GM12878 (cell line): ENCODE measurements around the gene ZNF646.

Experiments used
- BMI1 ChIP-seq: fragments of 450-650 bp; IDR thresholded peaks from 2 replicates; pipeline ENCODE4 v1.6.1; 2016; ENCODE audit warnings: mild to moderate bottlenecking, moderate library complexity, borderline replicate concordance
- CHD2 ChIP-seq: IDR thresholded peaks from 2 replicates; pipeline ENCODE4 v1.6.1; 2011; ENCODE audit warnings: low read depth, low read length, improper control_type of control experiment, borderline replicate concordance
- CTCF ChIP-seq, 3 experiments: IDR thresholded peaks in 2 of 3; conservative IDR thresholded peaks in 1 of 3; 2 replicates each; pipeline ENCODE4 v1.5.1; 2011; ENCODE audit warnings: low read depth in 3 of 3, low read length in 3 of 3, mild to moderate bottlenecking in 3 of 3, control low read depth in 2 of 3, moderate library complexity in 2 of 3, inconsistent platforms in 1 of 3, mixed read lengths in 1 of 3; ENCODE audit not compliant: control insufficient read depth in 2 of 3, insufficient read depth in 1 of 3; ENCODE audit errors: extremely low read depth in 1 of 3
- EZH2 ChIP-seq: IDR thresholded peaks from 2 replicates; pipeline ENCODE4 v1.6.1; 2012; ENCODE audit warnings: low read depth, mild to moderate bottlenecking, control low read depth, inconsistent platforms, low read length, borderline replicate concordance; ENCODE audit not compliant: control insufficient read depth
- RAD51 ChIP-seq: fragments of 450-650 bp; IDR thresholded peaks from 2 replicates; pipeline ENCODE4 v1.6.1; 2016; ENCODE audit warnings: moderate library complexity, mild to moderate bottlenecking, inconsistent platforms

DNA sequence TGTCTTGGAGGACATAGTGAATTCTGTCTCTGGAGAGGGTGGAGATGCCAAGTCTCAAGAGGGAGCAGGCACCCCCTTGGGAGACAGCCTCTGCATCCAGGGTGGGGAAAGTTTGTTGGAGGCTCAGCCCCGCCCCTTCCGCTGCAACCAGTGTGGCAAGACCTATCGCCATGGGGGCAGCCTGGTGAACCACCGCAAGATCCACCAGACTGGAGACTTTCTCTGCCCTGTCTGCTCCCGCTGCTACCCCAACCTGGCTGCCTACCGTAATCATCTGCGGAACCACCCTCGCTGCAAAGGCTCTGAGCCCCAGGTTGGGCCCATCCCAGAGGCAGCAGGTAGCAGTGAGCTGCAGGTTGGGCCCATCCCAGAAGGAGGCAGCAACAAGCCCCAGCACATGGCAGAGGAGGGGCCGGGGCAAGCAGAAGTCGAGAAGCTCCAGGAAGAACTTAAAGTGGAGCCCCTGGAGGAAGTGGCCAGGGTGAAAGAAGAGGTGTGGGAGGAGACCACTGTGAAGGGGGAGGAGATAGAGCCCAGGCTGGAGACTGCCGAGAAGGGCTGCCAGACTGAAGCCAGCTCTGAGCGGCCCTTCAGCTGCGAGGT is 5.2 kb downstream of the ZNF646 start:
- TF ChIP-seq BMI1 (no peak), EZH2 (no peak), CHD2 (no peak), RAD51 (no peak), CTCF (IDR thresholded peaks at IDR 0.05 in 2 of 3, conservative IDR thresholded peaks at IDR 0.05 in 1 of 3; ENCODE audit: control insufficient read depth in 2 of 3, extremely low read depth in 1 of 3, insufficient read depth in 1 of 3, low read depth in 3 of 3, low read length in 3 of 3) (no peak)
